GM18505 (cell line): ENCODE measurements around the gene PDE3B.
"Not testable (repeated sequence)": the region's sequence is repeated elsewhere in the genome, so short reads cannot be mapped to it uniquely, and the experiment has no call there.

Experiments used
- ATAC-seq: cut with Tn5 transposase; IDR thresholded peaks from one replicate; pipeline ENCODE4 v1.9.1; 2021; ENCODE audit not compliant: unreplicated experiment
- POLR2A ChIP-seq: IDR thresholded peaks from 4 replicates; pipeline ENCODE4 v1.6.1; 2011; ENCODE audit warnings: borderline replicate concordance; ENCODE audit not compliant: insufficient read depth, insufficient read length; ENCODE audit errors: extremely low read depth

PDE3B gene

DNA sequence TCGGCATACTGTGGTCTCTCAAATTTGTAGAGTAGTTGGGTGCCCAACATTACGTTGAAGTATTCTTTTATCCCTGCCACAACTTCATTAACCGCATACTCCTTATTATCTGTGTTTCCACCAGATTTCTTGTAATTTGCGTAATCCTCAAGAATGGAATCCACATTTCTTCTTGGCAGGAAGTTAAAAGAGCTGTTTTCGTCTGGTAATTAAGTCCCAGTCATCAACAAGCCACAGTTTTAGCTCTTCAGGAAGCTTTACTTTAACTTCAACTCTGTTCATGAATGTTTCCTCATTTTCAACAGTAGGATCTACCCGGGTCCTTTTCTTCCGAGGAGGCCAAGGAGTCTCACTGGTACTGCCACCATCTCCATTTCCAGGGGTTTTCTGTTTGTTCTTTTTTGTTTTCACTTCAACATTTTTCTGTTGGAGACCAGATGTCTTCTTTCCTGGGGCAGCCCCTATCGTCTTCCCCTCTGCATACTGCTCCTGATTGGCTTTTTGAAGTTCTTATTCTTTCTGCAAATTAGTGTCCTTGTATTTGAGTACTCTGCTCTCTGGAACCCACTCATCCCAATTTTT, 30.3 kb downstream of the PDE3B start:
- no peak for TF ChIP-seq POLR2A
- no peak for ATAC-seq

DNA sequence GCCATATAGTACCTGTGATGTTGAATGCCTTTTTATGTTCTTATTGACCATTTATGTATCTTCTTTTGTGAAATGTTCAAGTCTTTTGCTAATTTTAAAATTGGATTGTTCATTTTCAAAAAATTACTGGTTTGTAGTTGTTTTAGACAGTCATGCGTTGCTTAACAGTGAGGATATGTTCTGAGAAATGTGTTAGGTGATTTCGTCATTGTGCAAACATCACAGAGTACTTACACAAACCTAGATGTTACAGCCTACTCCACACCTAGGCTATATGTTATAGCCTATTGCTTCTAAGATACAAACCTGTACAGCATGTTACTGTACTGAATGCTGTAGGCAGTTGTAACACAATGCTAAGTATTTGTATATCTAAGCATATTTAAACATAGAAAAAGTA, 32.5 kb downstream of the PDE3B start:
- no peak for TF ChIP-seq POLR2A
- ATAC-seq = no peak

DNA sequence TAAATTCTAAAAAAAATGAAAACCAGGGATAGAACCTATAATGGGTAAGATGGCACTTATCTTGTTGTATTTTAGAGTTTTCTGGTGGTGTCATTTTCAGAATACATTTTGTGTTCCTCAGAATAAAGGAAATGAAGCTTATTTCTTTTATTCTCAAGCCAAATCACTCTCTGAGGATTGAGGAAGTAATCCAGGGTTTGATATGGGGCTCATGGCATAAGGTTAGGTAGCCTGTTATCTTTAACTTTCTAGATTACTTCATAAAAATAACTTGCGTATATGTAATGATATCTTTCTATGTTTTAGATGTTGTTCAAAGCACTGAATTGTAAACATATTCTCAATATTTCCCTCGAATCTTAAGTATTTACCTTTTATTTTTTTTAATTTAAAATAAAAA, 33.5 kb downstream of the PDE3B start:
- ATAC-seq = no peak
- no peak for TF ChIP-seq POLR2A

DNA sequence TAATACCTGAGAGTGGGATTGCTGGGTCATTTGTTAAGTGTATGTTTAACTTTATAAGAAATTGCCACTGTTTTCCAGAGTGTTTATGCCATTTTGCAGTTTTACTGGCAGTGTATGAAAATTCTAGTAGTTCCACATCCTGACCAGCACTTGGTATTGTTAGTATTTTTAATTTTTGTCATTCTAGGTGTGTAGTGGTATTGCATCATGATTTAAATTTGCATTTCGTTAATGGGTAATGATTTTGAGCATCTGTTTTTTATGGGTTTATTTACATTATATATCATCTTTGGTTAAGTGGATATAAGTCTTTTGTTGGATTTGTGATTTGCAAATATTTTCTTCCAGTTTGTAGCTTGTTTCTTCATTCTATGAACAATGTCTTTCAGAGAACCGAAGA, 34.7 kb downstream of the PDE3B start:
- no peak for TF ChIP-seq POLR2A
- no peak for ATAC-seq

DNA sequence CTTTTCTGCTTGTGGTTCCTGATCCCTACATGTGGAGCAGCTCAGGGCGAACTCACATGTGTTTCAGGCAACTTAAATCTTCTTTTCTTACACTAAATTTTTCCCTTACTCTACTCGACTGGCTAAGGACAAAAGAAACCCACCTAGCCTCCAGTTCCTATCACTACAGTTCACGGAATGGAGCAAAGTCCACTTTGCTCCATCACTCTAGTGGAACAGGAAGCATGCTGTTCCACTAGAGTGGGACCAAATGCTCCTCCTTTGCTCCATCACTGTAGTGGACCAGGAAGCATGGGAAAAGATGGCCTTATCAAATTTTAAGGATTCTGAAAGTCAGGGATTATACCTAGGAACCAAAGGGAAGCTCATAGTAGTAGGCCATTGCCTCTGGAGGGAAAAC, 36.1 kb downstream of the PDE3B start:
- no peak for TF ChIP-seq POLR2A
- no peak for ATAC-seq

DNA sequence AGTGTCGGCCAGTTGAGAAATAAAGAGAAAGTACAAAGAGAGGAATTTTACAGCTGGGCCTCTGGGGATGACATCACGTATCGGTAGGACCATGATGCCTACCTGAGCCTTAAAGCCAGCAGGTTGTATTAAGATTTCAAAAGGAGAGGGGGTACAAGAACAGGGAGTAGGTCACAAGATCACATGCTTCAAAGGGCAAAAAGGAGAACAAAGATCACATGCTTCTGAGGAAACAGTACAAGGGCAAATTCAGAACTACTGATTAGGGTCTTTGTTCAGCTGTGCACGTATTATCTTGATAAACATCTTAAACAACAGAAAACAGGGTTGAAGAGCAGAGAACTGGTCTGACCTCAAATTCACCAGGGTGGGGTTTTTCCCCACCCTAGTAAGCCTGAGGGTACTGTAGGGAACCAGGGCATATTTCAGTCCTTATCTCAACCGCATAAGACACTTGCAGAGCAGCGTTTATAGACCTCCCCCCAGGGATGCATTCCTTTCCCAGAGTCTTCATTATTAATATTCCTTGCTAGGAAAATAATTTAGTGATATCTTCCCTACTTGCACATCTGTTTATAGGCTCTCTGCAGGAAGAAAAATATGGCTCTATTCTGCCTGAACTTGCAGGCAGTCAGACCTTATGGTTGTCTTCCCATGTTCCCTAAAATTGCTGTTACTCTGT, 40.8 kb downstream of the PDE3B start:
- ATAC-seq = not testable (repeated sequence)

DNA sequence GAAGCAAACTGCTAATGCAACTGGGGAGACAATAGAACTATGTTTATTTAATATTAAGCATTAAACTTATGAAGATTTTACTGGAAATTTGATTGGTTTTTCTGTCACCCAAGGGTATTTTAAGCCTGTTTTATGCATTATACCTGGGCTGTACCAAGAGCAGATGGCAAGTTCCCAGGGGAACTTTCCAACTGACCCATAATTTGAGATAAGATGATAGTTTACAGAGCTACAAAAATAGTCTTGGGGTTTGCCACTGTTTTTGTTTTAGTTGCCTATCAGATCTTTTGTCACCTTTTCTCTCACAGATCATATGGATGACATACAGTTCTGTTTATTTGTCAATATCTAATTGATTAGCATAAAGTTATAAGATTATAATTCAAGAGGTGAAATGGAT, 43.9 kb downstream of the PDE3B start:
- TF ChIP-seq POLR2A = no peak

DNA sequence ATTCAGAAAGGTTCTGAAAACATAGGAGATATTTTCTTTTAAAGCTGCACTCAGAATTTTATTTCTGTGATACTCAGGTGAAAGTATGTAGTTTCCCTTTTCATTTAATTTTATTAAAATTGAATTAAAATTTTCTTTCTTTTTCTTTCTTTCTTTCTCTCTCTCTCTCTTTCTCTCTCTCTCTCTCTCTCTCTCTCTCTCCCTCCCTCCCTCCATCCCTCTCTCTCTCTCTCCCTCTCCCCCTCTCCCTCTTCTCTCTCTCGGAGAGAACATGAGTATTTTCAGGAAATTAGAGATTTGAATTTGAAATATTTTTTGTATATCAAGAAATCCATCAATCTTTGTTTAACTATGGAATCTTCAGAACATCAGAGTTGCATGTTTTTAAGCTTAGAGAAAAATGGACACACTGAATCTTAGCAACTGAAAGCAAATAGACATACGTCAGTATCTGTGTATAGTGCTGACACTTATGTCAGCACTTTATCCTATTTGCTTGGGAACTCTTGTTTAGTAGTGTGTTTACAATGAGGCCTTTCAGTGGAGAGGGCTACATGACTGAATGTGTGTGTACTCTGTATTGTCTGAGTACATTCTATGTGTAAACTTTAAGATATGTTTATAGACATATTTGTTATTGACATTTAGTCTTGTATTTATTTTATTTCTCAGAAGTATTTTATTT, 44.5 kb downstream of the PDE3B start:
- no peak for TF ChIP-seq POLR2A
- ATAC-seq = no peak

More for the DNA sequence above, 43.9 kb downstream of the PDE3B start:
- no peak for ATAC-seq

DNA sequence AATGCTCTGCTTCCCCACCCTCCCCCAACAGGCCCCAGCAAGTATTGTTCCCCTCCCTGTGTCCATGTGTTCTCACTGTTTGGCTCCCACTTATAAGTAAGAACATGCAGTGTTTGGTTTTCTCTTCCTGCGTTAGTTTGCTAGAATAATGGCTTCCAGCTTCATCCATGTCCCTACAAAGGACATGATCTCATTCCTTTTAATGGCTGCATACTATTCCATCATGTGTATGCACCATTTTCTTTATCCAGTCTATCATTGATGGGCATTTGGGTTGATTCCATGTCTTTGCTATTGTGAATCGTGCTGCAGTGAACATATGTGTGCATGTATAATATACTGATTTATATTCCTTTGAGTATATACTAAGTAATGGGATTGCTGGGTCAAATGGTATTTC, 52.1 kb downstream of the PDE3B start:
- not testable (repeated sequence) for ATAC-seq

DNA sequence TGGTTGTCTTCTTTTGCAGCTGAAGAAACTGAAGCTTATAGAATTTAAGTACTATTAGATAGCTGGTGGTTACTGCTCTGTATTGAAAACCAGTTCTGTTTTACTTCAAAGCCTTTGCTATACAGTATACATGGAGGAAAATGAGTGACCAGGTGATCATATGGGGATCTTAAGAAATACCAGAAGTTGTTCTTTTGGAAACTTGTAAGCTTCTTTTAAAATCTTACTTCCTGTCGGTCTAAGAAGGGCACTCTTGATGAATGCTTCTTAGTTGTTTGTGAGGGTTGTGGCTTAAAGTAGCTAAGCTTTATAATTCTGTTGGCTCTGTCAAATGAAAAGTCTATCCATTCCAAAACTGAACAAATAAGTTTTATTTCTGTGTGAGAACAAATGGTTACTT, 55.2 kb downstream of the PDE3B start:
- no peak for TF ChIP-seq POLR2A
- no peak for ATAC-seq

DNA sequence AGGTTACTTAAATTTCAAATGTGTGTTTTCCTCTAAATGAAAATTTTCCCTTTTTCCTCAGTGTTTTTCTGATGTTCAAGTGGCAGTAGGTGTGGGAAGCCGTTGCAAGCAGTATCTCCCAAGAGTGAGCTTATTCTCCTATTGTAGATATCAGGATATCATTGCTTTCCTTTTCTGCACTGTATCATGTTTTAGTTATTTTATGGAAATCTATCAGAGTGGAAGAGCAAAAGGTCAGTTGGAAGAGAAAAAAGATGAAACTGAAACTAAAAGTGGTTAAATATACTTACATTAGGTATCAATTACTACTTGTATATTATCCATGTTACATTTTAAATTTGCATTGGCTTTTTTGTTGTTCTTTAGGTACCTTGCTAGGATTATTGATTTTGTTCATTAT, 57.0 kb downstream of the PDE3B start:
- TF ChIP-seq POLR2A = no peak
- no peak for ATAC-seq

DNA sequence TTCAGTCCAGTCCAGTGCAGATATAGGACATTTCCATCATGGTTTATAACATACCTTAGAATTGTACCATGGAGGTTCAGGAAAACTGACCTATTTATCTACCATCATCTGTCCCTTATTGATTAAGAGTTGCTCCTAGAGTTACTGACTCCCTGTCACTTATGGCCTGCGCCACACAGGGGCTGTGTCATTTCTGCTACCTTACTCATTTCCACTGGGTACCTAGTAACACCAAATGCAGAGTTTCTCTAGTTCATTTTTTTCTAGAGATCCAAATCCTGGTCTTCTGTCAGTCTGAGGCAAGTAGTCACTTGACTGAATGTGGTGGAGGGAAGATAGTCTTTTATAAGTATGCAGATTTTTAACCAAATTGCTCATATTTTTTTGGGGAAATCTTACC, 59.2 kb downstream of the PDE3B start:
- no peak for ATAC-seq
- TF ChIP-seq POLR2A = no peak

DNA sequence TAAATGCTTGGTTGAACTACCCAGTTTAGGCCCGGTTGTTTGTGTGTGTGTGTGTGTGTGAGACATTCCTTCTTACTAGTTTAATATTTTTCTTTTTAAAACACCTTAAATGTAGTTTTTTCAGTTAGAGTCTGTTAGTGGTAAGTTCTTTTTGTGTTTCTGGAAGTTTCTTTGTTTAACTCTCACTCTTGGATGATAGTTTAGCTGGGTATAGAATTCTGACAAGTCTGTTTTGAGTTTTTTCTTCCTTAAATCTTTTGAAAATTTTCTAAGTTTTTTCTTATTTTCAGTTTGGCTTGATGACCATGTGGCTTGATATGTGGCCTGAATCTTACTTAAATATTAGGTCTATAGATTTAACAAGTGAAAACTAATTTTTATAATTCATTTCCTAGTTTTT, 60.1 kb downstream of the PDE3B start:
- TF ChIP-seq POLR2A = no peak
- ATAC-seq = no peak

DNA sequence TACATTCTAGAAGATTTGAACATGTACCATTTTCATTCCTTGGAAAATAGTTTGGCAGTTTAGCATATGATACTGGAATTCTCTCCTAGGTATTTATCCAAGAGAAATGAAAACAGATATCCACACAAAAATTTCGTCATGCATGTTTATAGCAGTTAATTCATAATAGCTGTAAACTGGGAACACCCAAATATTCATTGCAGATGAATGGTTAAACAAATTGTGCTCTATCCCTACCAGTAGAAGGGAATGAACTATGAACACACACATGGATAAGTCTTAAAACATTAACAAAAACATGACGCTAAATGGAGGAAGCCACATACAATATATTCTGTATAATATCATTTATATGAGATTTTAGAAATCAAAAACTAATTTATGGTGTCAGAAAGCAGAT, 61.5 kb downstream of the PDE3B start:
- no peak for ATAC-seq
- TF ChIP-seq POLR2A = no peak
